H1 (cell line): ENCODE results near the gene SPINK7. TPM values are rescaled to one million over a fixed set of nuclear protein-coding genes. Genes with fewer than 3 reads are reported as not detected.

Experiments used
- CTCF ChIA-PET: fragments of 300-600 bp; sonication (Branson Sonifier 250); formaldehyde crosslinking; loops from one replicate; lab custom pipeline; 2021; ENCODE audit not compliant: partially characterized antibody; lab: Charles Lee
- POLR2A ChIA-PET: fragments of 300-600 bp; sonication (Branson Sonifier 250); formaldehyde crosslinking; loops from one replicate; lab custom pipeline; 2021; ENCODE audit warnings: inconsistent platforms; ENCODE audit not compliant: partially characterized antibody; lab: Charles Lee
- DNase-seq, 2 experiments: peaks; one replicate each; pipeline versions ENCODE4 v3.0.0 to v3.0.0-alpha.2; 2010 to 2022; ENCODE audit warnings: low spot score in 2 of 2, low read depth in 1 of 2, mixed read lengths in 1 of 2
- FAIRE-seq: peaks from 2 replicates; lab custom pipeline; 2011; peaks lifted over from hg19 to GRCh38; lab: Jason Lieb, UNC
- H2AFZ ChIP-seq: 2 replicates; pipeline ENCODE4 v1.8.1; 2012; ENCODE audit warnings: low read length, inconsistent platforms
- H2AK5ac ChIP-seq: 2 replicates; pipeline ENCODE4 v1.6.1; 2013; ENCODE audit warnings: low read depth, low read length
- H2BK120ac ChIP-seq: replicated peaks from 2 replicates; pipeline ENCODE3; 2013; ENCODE audit warnings: low read depth, low read length, inconsistent platforms
- H2BK12ac ChIP-seq: 2 replicates; pipeline ENCODE4 v1.6.1; 2013; ENCODE audit warnings: low read depth, low read length
- H2BK15ac ChIP-seq: 2 replicates; pipeline ENCODE4 v1.6.1; 2013; ENCODE audit warnings: low read length
- H2BK20ac ChIP-seq: 2 replicates; pipeline ENCODE4 v1.6.1; 2013; ENCODE audit warnings: low read length
- H2BK5ac ChIP-seq: 2 replicates; pipeline ENCODE4 v1.6.1; 2013; ENCODE audit warnings: low read depth, low read length
- H3K14ac ChIP-seq: 2 replicates; pipeline ENCODE4 v1.6.1; 2013; ENCODE audit warnings: inconsistent platforms; ENCODE audit not compliant: insufficient read length
- H3K18ac ChIP-seq: 2 replicates; pipeline ENCODE4 v1.6.1; 2013; ENCODE audit warnings: low read length; ENCODE audit errors: extremely low read depth
- H3K23ac ChIP-seq: 2 replicates; pipeline ENCODE4 v1.6.1; 2013; ENCODE audit warnings: inconsistent platforms; ENCODE audit not compliant: insufficient read length
- H3K23me2 ChIP-seq: 2 replicates; pipeline ENCODE4 v1.6.1; 2013; ENCODE audit warnings: low read depth, low read length
- H3K27ac ChIP-seq: 2 replicates; pipeline ENCODE4 v1.6.1; 2011; ENCODE audit warnings: low read depth, low read length, inconsistent platforms
- H3K27me3 ChIP-seq, 4 experiments: replicated peaks in 1 of 4; 1 replicate in 1 of 4; 2 replicates in 3 of 4; pipeline versions ENCODE4 v1.6.1 to v1.8.1; 2011 to 2013; ENCODE audit warnings: low read length in 3 of 4, mild to moderate bottlenecking in 3 of 4, inconsistent platforms in 2 of 4, mixed read lengths in 2 of 4, moderate library complexity in 1 of 4; ENCODE audit not compliant: control insufficient read depth in 3 of 4, insufficient read depth in 3 of 4; ENCODE audit errors: extremely low read depth in 1 of 4
- H3K36me3 ChIP-seq, 4 experiments: 2 replicates each; pipeline versions ENCODE4 v1.6.1 to v1.8.1; 2011 to 2013; ENCODE audit warnings: mild to moderate bottlenecking in 4 of 4, low read length in 3 of 4, moderate library complexity in 2 of 4, control low read depth in 1 of 4, inconsistent platforms in 1 of 4; ENCODE audit not compliant: insufficient read depth in 4 of 4, control insufficient read depth in 2 of 4
- H3K4ac ChIP-seq: replicated peaks from 2 replicates; pipeline ENCODE3; 2013; ENCODE audit warnings: low read length, low read depth, mixed read lengths, inconsistent platforms; ENCODE audit not compliant: insufficient read length
- H3K4me1 ChIP-seq, 4 experiments: replicated peaks in 1 of 4; 1 replicate in 1 of 4; 2 replicates in 3 of 4; pipeline versions ENCODE4 v1.6.1 to v1.8.1; 2011 to 2013; ENCODE audit warnings: low read length in 3 of 4, inconsistent platforms in 2 of 4, mixed read lengths in 1 of 4; ENCODE audit not compliant: insufficient read depth in 4 of 4, control insufficient read depth in 3 of 4
- H3K4me2 ChIP-seq, 2 experiments: 2 replicates each; pipeline versions ENCODE4 v1.6.1 to v1.8.1; 2011 to 2013; ENCODE audit warnings: low read depth in 2 of 2, low read length in 2 of 2, control low read depth in 1 of 2, inconsistent platforms in 1 of 2, mild to moderate bottlenecking in 1 of 2; ENCODE audit not compliant: insufficient read depth in 1 of 2
- H3K4me3 ChIP-seq, 4 experiments: fragments of 200-600, 300-600 bp in 1 of 4; sonication (generic), shearing (Covaris generic), sonication (Bioruptor Twin) in 1 of 4; 2 replicates each; pipeline versions ENCODE4 v1.5.1 to v1.8.1; 2011 to 2016; ENCODE audit warnings: low read length in 4 of 4, low read depth in 3 of 4, control low read depth in 2 of 4, inconsistent platforms in 2 of 4, mild to moderate bottlenecking in 2 of 4, mixed read lengths in 1 of 4, moderate library complexity in 1 of 4; ENCODE audit not compliant: insufficient read depth in 2 of 4; ENCODE audit errors: extremely low read depth in 1 of 4
- H3K56ac ChIP-seq: replicated peaks from 2 replicates; pipeline ENCODE3; 2013; ENCODE audit warnings: low read depth, mild to moderate bottlenecking, mixed read lengths, low read length, inconsistent platforms; ENCODE audit not compliant: insufficient read length
- H3K79me1 ChIP-seq: 2 replicates; pipeline ENCODE4 v1.6.1; 2013; ENCODE audit warnings: low read depth, low read length, control low read depth
- H3K79me2 ChIP-seq, 2 experiments: 2 replicates each; pipeline versions ENCODE4 v1.6.1 to v1.8.1; 2012 to 2013; ENCODE audit warnings: low read length in 2 of 2, mild to moderate bottlenecking in 2 of 2, inconsistent platforms in 1 of 2; ENCODE audit not compliant: insufficient read depth in 2 of 2, control insufficient read depth in 1 of 2
- H3K9ac ChIP-seq, 4 experiments: replicated peaks in 1 of 4; 1 replicate in 1 of 4; 2 replicates in 3 of 4; pipeline versions ENCODE4 v1.6.1 to v1.8.1; 2011 to 2013; ENCODE audit warnings: low read depth in 3 of 4, low read length in 3 of 4, control low read depth in 2 of 4, mild to moderate bottlenecking in 2 of 4, moderate library complexity in 2 of 4, inconsistent platforms in 1 of 4; ENCODE audit errors: extremely low read depth in 1 of 4
- H3K9me3 ChIP-seq, 2 experiments: 2 replicates each; pipeline versions ENCODE4 v1.6.1 to v1.8.1; 2012 to 2013; ENCODE audit warnings: mild to moderate bottlenecking in 2 of 2, moderate library complexity in 2 of 2, control low read depth in 1 of 2, inconsistent platforms in 1 of 2, low read depth in 1 of 2, low read length in 1 of 2, mixed read lengths in 1 of 2; ENCODE audit not compliant: insufficient read depth in 2 of 2
- H4K20me1 ChIP-seq, 2 experiments: replicated peaks in 1 of 2; 2 replicates each; pipeline versions ENCODE3 to v1.8.1; 2011 to 2013; ENCODE audit warnings: inconsistent platforms in 2 of 2, low read length in 2 of 2, mild to moderate bottlenecking in 1 of 2; ENCODE audit not compliant: insufficient read depth in 2 of 2, control insufficient read depth in 1 of 2
- H4K5ac ChIP-seq: 2 replicates; pipeline ENCODE4 v1.6.1; 2013; ENCODE audit warnings: low read length, low read depth, mixed read lengths, inconsistent platforms; ENCODE audit not compliant: insufficient read length
- H4K8ac ChIP-seq: 2 replicates; pipeline ENCODE4 v1.8.0; 2013; ENCODE audit warnings: mild to moderate bottlenecking, moderate library complexity, low read length, inconsistent platforms; ENCODE audit not compliant: insufficient read depth; ENCODE audit errors: extremely low read depth
- H4K91ac ChIP-seq: replicated peaks from 2 replicates; pipeline ENCODE3; 2013; ENCODE audit warnings: low read length, mixed read lengths, inconsistent platforms; ENCODE audit not compliant: insufficient read length
- CBX5 ChIP-seq: fragments of 300-800, 300-1000 bp; sonication (generic); IDR thresholded peaks from 2 replicates; pipeline ENCODE4 v1.7.1; 2016; ENCODE audit warnings: antibody characterized with exemption, low read length, low read depth
- GABPA ChIP-seq: IDR thresholded peaks from 2 replicates; pipeline ENCODE4 v1.6.1; 2011; ENCODE audit warnings: mild to moderate bottlenecking, low read length, moderate library complexity, borderline replicate concordance; ENCODE audit not compliant: insufficient read depth
- WGBS, 2 experiments: shearing (Covaris generic) in 1 of 2; methylation state at CpG; one replicate each; pipeline versions ENCODE4 v1.1.6 to v1.1.7; 2013 to 2015; ENCODE audit warnings: low lambda C conversion rate in 2 of 2, mixed read lengths in 2 of 2, inconsistent platforms in 1 of 2, low coverage in 1 of 2, missing lambda C conversion rate in 1 of 2; ENCODE audit not compliant: insufficient replicate concordance in 2 of 2, insufficient coverage in 1 of 2, insufficient read length in 1 of 2; ENCODE audit errors: extremely low coverage in 1 of 2, missing lambda C conversion rate in 1 of 2; 5-methylcytosine and 5-hydroxymethylcytosine counted together
- polyA plus RNA-seq, 7 experiments: library from polyadenylated mRNA; depleted of rRNA in 3 of 7; stranded (reverse) in 5 of 7; unstranded in 2 of 7; fragments of >200 nt in 5 of 7; fragments of 200-250 nt in 2 of 7; gene quantifications; 1 replicate in 5 of 7; 2 replicates in 1 of 7; 4 replicates in 1 of 7; pipeline versions ENCODE4 v1.2.1 to v1.2.3, GENCODE V29; 2011 to 2013; ENCODE audit warnings: missing spikeins in 2 of 7, mixed read lengths in 2 of 7
- total RNA-seq: library from RNA; stranded (reverse); fragmentation: NEBNext Ultra II Directional; extraction: Animal tissue kit (Norgen Biotek cat#: 25700); gene quantifications from 2 replicates; pipeline ENCODE4 v1.2.1, GENCODE V29; 2021

Gene SPINK7
- total and polyA plus RNA-seq, 2 of the 8 experiments (the other 6 are each of a cell fraction or from before 2014, with no cell fraction given), result not detected

GRCh38 chr5:148343603-148344487, 31.6 kb downstream of the SPINK7 start:
- H3K9me3 ChIP-seq, result no peaks in the 10 kb centered on the region
- no peak overlapping the region for H3K4ac ChIP-seq
- no peak for TF ChIP-seq GABPA
- TF ChIP-seq CBX5, result no peak
- H2BK120ac ChIP-seq, result no peak overlapping the region
- H3K4me3 ChIP-seq, result no peak overlapping the region
- no peak overlapping the region for H4K91ac ChIP-seq
- H3K9ac ChIP-seq, result no peak overlapping the region
- no peak overlapping the region for H3K4me2 ChIP-seq
- H3K14ac ChIP-seq, result no peak overlapping the region
- H3K27ac ChIP-seq, result no peak overlapping the region
- H2AK5ac ChIP-seq, result no peak overlapping the region
- no peak overlapping the region for H2BK20ac ChIP-seq
- H2BK15ac ChIP-seq, result no peak overlapping the region
- H4K8ac ChIP-seq, result no peak overlapping the region
- ChIA-PET CTCF (no interaction called here), POLR2A (no interaction called here)
- H2AFZ ChIP-seq, result 0 out of 2 replicates have a peak overlapping the region, but pooled peaks have one; percentile 14
- H3K79me1 ChIP-seq, result no peaks in the 10 kb centered on the region
- H3K36me3 ChIP-seq, result no peaks in the 10 kb centered on the region
- H3K23ac ChIP-seq, result no peak overlapping the region
- DNase-seq, result no peak
- no peaks in the 10 kb centered on the region for H4K20me1 ChIP-seq
- no peak overlapping the region for H2BK12ac ChIP-seq
- 90% methylated on average over 7 of the region's 7 CpGs; no CpG with 5 or more reads in 1 of the 2 experiments for WGBS, 2 experiments
- H3K79me2 ChIP-seq, result no peaks in the 10 kb centered on the region
- no peak overlapping the region for H2BK5ac ChIP-seq
- no peaks in the 10 kb centered on the region for H3K23me2 ChIP-seq
- H3K27me3 ChIP-seq, result no peaks in the 10 kb centered on the region
- no peak overlapping the region for H3K18ac ChIP-seq
- no peak for FAIRE-seq
- H3K56ac ChIP-seq, result no peak overlapping the region
- H3K4me1 ChIP-seq, result peaks cover 0 to 3% (median 0%) of the 10 kb centered on the region in 4 experiments; a peak in 1 of 7 replicates
- no peak overlapping the region for H4K5ac ChIP-seq
